Measurements from ENCODE around the gene C1QTNF7.

DNA sequence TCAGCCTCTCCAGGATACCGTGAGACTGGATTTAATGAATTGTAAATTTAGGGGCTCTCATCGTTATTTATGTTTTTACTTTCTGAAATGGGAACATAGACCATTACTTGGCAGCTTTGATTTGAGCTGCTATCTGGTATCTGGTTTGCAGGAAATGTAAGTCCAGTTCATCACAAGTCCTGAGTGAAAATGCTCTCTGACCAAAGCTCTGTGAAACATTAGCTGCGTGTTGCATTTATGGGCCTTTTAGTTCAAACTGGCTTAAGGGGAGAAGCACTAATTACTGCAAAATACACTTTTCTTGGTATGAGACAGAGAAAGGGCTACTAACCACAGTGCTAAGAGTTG is 42.3 kb downstream of the C1QTNF7 start:
- TF ChIP-seq, protein P1, sequence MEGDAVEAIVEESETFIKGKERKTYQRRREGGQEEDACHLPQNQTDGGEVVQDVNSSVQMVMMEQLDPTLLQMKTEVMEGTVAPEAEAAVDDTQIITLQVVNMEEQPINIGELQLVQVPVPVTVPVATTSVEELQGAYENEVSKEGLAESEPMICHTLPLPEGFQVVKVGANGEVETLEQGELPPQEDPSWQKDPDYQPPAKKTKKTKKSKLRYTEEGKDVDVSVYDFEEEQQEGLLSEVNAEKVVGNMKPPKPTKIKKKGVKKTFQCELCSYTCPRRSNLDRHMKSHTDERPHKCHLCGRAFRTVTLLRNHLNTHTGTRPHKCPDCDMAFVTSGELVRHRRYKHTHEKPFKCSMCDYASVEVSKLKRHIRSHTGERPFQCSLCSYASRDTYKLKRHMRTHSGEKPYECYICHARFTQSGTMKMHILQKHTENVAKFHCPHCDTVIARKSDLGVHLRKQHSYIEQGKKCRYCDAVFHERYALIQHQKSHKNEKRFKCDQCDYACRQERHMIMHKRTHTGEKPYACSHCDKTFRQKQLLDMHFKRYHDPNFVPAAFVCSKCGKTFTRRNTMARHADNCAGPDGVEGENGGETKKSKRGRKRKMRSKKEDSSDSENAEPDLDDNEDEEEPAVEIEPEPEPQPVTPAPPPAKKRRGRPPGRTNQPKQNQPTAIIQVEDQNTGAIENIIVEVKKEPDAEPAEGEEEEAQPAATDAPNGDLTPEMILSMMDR (IDR thresholded peaks at IDR 0.05) = no peak
- TF ChIP-seq POLR2AphosphoS5 (IDR thresholded peaks at IDR 0.05) (no peak), POLR2A (IDR thresholded peaks at IDR 0.05) (no peak)

Data from sigmoid colon (tissue), 4 donors.